NCI-H446 treated with DMSO at 0.1 percent for 48 hours (cell line): Measurements from ENCODE around the gene TMSB4Y.
A peak's percentile ranks its signal among the peaks of the same experiment; 100 is the strongest.

ENCODE experiments used
- DNase-seq: peaks from one replicate; lab custom pipeline; 2025; lab: John Stamatoyannopoulos, UW

TMSB4Y gene

GRCh38 chrY:13703568-13703968 is at the start of gene TMSB4Y:
Gene TMSB4Y, plus strand, starts transcription at chrY:13703899.
- DNase-seq = peak; percentile 1

- no peak for DNase-seq
Observed at GRCh38 chrY:13664162-13664561, 39.5 kb upstream of the TMSB4Y start.

GRCh38 chrY:13671122-13671521 is 32.6 kb upstream of the TMSB4Y start:
- no peak for DNase-seq

GRCh38 chrY:13702276-13702675 is 1.4 kb upstream of the TMSB4Y start:
- DNase-seq = no peak

- peak; percentile 0 for DNase-seq
Observed at GRCh38 chrY:13704121-13704930, 627 bp downstream of the TMSB4Y start.

- no peak for DNase-seq
Observed at GRCh38 chrY:13705197-13705596, 1.5 kb downstream of the TMSB4Y start.

- DNase-seq = no peak
Observed at GRCh38 chrY:13708038-13708437, 4.3 kb downstream of the TMSB4Y start.

- DNase-seq = no peak
Observed at GRCh38 chrY:13718996-13719395, 15.3 kb downstream of the TMSB4Y start.

- no peak for DNase-seq
Observed at GRCh38 chrY:13729517-13729916, 25.8 kb downstream of the TMSB4Y start.

- no peak for DNase-seq
Observed at GRCh38 chrY:13738618-13739017, 34.9 kb downstream of the TMSB4Y start.

- no peak for DNase-seq
Observed at GRCh38 chrY:13751289-13752071, 47.8 kb downstream of the TMSB4Y start.

GRCh38 chrY:13754661-13755060 is 51.0 kb downstream of the TMSB4Y start:
- no peak for DNase-seq
